HFF-Myc (cell line): ENCODE results near the gene C10orf71.

Experiments used
- DNase-seq: peaks from one replicate; pipeline ENCODE4 v3.0.0-alpha.2; 2011; ENCODE audit warnings: low read depth; ENCODE audit errors: extremely low read depth
- H3K4me3 ChIP-seq: replicated peaks from 2 replicates; pipeline ENCODE4 v1.5.1; 2011; ENCODE audit warnings: low read depth, mild to moderate bottlenecking, control low read depth, low read length
- TF ChIP-seq, protein P1 (sequence below): IDR thresholded peaks from 2 replicates; pipeline ENCODE4 v1.5.1; 2012; ENCODE audit warnings: mild to moderate bottlenecking, low read depth, low read length, control low read depth; ENCODE audit errors: missing control alignments

Gene C10orf71

DNA sequence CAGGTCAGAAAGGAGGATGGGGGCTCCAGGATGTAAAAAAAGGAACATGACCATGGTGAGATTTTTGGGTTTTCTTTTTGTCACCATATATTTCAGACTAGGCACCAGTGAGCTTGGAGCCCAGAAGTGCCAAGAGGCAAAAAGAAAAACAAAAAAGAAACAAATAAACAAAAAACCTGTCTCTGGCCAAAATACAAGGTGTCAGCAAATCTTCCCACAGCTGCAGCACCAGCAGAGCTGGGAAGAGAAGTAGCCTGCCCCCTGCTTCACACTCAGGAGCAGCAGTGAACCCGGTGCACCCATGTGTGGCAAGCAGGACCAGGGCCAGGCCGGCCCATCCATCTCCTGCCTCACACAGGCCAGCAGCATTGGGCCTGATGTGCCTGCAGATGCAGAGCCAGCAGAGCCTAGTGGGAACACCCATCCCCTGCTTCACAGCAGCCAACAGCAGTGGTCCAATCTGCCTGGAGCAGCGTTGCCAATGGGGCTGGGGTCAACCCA lies 34.7 kb upstream of the C10orf71 start:
- no peak overlapping the region for H3K4me3 ChIP-seq
- TF ChIP-seq, protein P1, sequence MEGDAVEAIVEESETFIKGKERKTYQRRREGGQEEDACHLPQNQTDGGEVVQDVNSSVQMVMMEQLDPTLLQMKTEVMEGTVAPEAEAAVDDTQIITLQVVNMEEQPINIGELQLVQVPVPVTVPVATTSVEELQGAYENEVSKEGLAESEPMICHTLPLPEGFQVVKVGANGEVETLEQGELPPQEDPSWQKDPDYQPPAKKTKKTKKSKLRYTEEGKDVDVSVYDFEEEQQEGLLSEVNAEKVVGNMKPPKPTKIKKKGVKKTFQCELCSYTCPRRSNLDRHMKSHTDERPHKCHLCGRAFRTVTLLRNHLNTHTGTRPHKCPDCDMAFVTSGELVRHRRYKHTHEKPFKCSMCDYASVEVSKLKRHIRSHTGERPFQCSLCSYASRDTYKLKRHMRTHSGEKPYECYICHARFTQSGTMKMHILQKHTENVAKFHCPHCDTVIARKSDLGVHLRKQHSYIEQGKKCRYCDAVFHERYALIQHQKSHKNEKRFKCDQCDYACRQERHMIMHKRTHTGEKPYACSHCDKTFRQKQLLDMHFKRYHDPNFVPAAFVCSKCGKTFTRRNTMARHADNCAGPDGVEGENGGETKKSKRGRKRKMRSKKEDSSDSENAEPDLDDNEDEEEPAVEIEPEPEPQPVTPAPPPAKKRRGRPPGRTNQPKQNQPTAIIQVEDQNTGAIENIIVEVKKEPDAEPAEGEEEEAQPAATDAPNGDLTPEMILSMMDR, result no peak
- DNase-seq, result no peak

DNA sequence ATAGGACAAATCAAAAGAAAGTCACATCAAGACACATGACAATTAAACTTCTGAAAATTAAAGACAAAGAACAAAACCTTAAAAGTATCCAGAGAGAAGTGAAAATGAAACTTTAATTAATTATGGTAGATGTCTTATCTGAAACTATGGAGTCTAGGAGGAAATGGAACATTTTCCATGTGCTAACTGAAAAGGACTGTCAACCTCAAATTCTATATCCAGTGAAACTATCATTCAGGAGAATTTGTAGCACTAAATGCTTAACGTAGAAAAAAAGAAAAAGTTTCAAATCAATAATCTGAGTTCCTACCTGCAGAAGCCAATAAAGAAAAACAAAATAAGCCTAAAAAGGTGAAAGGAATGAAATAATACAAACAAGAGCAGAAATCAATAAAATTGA lies 33.1 kb upstream of the C10orf71 start:
- no peak overlapping the region for H3K4me3 ChIP-seq
- TF ChIP-seq, protein P1, result no peak
- no peak for DNase-seq

DNA sequence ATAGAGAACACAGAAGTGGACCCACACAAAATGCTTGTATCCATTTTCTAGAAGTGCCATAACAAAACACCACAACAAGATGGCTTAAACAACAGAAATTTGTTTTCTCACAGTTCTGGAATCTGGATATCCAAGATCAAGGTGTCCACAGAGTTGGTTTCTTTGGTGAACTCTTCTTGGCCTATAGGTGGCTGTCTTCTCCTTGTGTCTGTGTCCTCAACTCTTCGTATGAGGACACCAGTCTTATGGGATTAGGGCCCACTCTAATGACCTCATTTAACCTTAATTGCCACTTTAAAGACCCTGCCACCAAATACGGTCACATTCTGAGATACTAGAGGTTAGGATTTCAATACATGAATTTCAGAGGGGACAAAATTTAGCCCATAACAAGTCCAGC lies 30.8 kb upstream of the C10orf71 start:
- no peak overlapping the region for H3K4me3 ChIP-seq
- TF ChIP-seq, protein P1, result no peak
- DNase-seq, result no peak

DNA sequence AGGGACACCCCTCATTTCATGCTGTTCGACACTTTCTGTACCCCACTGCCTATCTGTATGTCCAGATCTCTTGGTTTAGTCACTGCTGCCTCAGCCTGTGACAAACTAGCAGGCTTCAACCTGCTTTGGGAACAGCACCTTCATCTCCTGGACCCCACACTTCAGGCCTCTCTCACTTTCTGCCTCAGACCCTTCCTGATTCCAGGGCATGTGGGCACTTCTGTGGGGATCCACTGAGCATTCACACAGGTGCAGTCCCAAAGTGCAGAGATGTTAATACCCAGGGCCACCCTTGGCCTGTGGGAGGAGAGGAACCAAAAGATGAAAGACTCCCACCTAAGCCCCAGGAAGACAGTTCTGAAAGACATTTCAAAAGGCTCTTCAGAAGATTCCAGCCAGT lies 29.4 kb upstream of the C10orf71 start:
- TF ChIP-seq, protein P1, result no peak
- no peak for DNase-seq
- H3K4me3 ChIP-seq, result no peak overlapping the region

DNA sequence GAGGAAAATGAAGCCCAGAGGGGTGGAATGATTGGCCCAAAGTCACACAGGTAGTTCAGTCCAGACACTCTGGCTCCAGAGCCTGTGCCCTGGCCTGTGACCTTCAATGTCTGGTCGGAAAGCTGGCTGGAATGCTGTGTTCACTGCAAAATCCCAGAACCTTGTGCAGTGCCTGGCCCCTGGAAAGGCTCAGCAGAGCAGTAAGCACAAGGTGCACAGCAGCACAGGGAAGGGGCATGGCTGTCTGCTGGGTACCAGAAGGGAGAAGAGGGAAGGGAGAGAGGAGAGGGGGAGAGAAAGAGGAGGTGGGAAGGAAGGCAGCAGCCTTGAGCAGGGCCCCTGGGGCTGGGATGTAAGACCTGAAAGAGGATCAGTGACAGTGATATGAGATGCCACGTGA lies 28.4 kb upstream of the C10orf71 start:
- DNase-seq, result no peak
- no peak overlapping the region for H3K4me3 ChIP-seq
- TF ChIP-seq, protein P1, result no peak

DNA sequence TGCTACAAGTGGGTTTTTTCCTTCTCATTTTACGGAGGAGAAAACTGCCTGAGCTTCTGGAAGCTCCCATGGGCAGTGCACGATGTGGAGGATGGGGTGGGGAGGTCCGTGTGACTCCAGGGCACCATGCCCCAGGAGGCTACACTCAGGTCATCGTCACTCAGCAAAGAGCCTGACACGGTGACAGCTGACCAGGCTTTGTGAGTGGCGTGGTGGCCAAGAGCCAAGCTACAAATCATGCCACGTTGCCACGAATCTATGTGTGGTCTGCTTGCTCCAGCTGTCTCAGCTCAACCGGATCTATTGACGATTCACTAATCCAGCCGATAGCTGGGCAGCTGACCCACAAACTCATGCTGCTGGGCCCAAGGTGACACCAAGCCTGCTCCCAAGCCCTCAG lies 27.6 kb upstream of the C10orf71 start:
- no peak overlapping the region for H3K4me3 ChIP-seq
- TF ChIP-seq, protein P1, result no peak
- DNase-seq, result no peak
